GM21515 (cell line): ENCODE results near the gene ABCD3.

Experiments used
- ATAC-seq: cut with Tn5 transposase; IDR thresholded peaks from one replicate; pipeline ENCODE4 v1.9.1; 2021; ENCODE audit not compliant: unreplicated experiment

Gene ABCD3

GRCh38 chr1:94462606-94463005 is 44.4 kb downstream of the ABCD3 start:
- no peak for ATAC-seq

- ATAC-seq, result no peak
Measured at GRCh38 chr1:94463056-94463764, 45.0 kb downstream of the ABCD3 start.

- no peak for ATAC-seq
Measured at GRCh38 chr1:94463765-94464330, 45.7 kb downstream of the ABCD3 start.

GRCh38 chr1:94468708-94469107 is 50.5 kb downstream of the ABCD3 start:
- ATAC-seq, result no peak

GRCh38 chr1:94471271-94471670 is 53.1 kb downstream of the ABCD3 start:
- ATAC-seq, result no peak

GRCh38 chr1:94475232-94475631 is 57.0 kb downstream of the ABCD3 start:
- ATAC-seq, result no peak

GRCh38 chr1:94479682-94480081 is 61.5 kb downstream of the ABCD3 start:
- ATAC-seq, result no peak

- peak; percentile 90 for ATAC-seq
Measured at GRCh38 chr1:94481473-94481933, 63.3 kb downstream of the ABCD3 start.

- no peak for ATAC-seq
Measured at GRCh38 chr1:94486990-94487389, 68.8 kb downstream of the ABCD3 start.

GRCh38 chr1:94490556-94490955 is 72.4 kb downstream of the ABCD3 start:
- ATAC-seq, result no peak

- ATAC-seq, result no peak
Measured at GRCh38 chr1:94496076-94496755, 78.0 kb downstream of the ABCD3 start.

- ATAC-seq, result no peak
Measured at GRCh38 chr1:94501426-94501825, 83.2 kb downstream of the ABCD3 start.

- no peak for ATAC-seq
Measured at GRCh38 chr1:94501935-94502334, 83.7 kb downstream of the ABCD3 start.

- no peak for ATAC-seq
Measured at GRCh38 chr1:94503153-94503552, 85.0 kb downstream of the ABCD3 start.

GRCh38 chr1:94504601-94505000 is 86.4 kb downstream of the ABCD3 start:
- no peak for ATAC-seq

GRCh38 chr1:94512816-94513215 is 94.6 kb downstream of the ABCD3 start:
- ATAC-seq, result no peak

GRCh38 chr1:94514095-94514727 is 96.0 kb downstream of the ABCD3 start:
- no peak for ATAC-seq

- ATAC-seq, result no peak
Measured at GRCh38 chr1:94515296-94515947, 97.2 kb downstream of the ABCD3 start.

GRCh38 chr1:94519351-94519750 is 101.2 kb downstream of the ABCD3 start:
- ATAC-seq, result no peak

- no peak for ATAC-seq
Measured at GRCh38 chr1:94522304-94522703, 104.1 kb downstream of the ABCD3 start.

GRCh38 chr1:94524531-94524930 is 106.3 kb downstream of the ABCD3 start:
- no peak for ATAC-seq
